Heart right ventricle (tissue), 16 donors: Measurements from ENCODE around the gene CLCN1. TPM values are rescaled to one million over a fixed set of nuclear protein-coding genes. Genes with fewer than 3 reads are reported as not detected.

Experiments
- ATAC-seq, 8 donors: fragments of 200-7000 bp; cut with Tn5 transposase; one replicate each; pipeline ENCODE4 v1.9.1; 2020; ENCODE audit warnings: mild to moderate bottlenecking in 8 of 8, moderate library complexity in 8 of 8, moderate number of reproducible peaks in 1 of 8
- DNase-seq, 2 donors: peaks; one replicate each; pipeline ENCODE4 v3.0.0-alpha.2; 2020
- H3K27ac ChIP-seq, 10 donors: fragments of 200-600 bp; sonication (generic) in 2 of 10; one replicate each; pipeline versions ENCODE4 v1.5.0 to v1.8.0; 2020 to 2022; ENCODE audit warnings: mild to moderate bottlenecking in 3 of 10
- H3K27me3 ChIP-seq, 7 donors: fragments of 200-600 bp; one replicate each; pipeline ENCODE4 v1.8.0; 2021 to 2022; ENCODE audit warnings: mild to moderate bottlenecking in 2 of 7
- H3K36me3 ChIP-seq, 9 donors: fragments of 200-600 bp; sonication (generic) in 1 of 9; one replicate each; pipeline versions ENCODE4 v1.5.0 to v1.8.0; 2020 to 2022; ENCODE audit warnings: mild to moderate bottlenecking in 2 of 9
- H3K4me1 ChIP-seq, 9 donors: fragments of 200-600 bp; sonication (generic) in 1 of 9; one replicate each; pipeline versions ENCODE4 v1.5.0 to v1.8.0; 2020 to 2022; ENCODE audit warnings: mild to moderate bottlenecking in 4 of 9
- H3K4me3 ChIP-seq, 10 donors: fragments of 200-600 bp; sonication (generic) in 2 of 10; one replicate each; pipeline versions ENCODE4 v1.5.0 to v1.8.0; 2020 to 2022; ENCODE audit warnings: mild to moderate bottlenecking in 7 of 10, moderate library complexity in 2 of 10
- H3K9me3 ChIP-seq, 11 donors: fragments of 200-600 bp in 10 of 11; sonication (generic) in 2 of 11; one replicate each; pipeline versions ENCODE4 v1.5.0 to v1.8.0; 2013 to 2022; ENCODE audit warnings: mild to moderate bottlenecking in 2 of 11, control low read depth in 1 of 11, moderate library complexity in 1 of 11
- CTCF ChIP-seq, 9 donors: fragments of 200-600 bp; sonication (generic) in 2 of 9; IDR thresholded peaks; one replicate each; pipeline versions ENCODE4 v1.5.0 to v1.8.0; 2021 to 2022; ENCODE audit warnings: antibody characterized with exemption in 9 of 9, mild to moderate bottlenecking in 5 of 9, moderate library complexity in 1 of 9
- WGBS, 2 donors: extraction: QIAGEN DNeasy Blood & Tissue Kit; methylation state at CpG; one replicate each; pipeline ENCODE4 v1.1.7; 2013; ENCODE audit warnings: inconsistent platforms in 1 of 2; 5-methylcytosine and 5-hydroxymethylcytosine counted together
- intact Hi-C, 10 donors: fragments of 100-400 bp; cut with DNase I; formaldehyde crosslinking; loops; one replicate each; pipeline versions ENCODE4 v1.11.1 to v1.14.2; 2022
- polyA plus RNA-seq, 2 donors: library from polyadenylated mRNA; stranded (reverse); fragments of 200-250 nt; gene quantifications; one replicate each; pipeline ENCODE4 v1.2.3, GENCODE V29; 2013
- total RNA-seq, 10 donors: library from RNA; stranded (reverse); fragmentation: NEBNext Ultra II Directional in 3 of 10; extraction: Animal tissue kit (Norgen Biotek cat#: 25700) in 3 of 10; gene quantifications; one replicate each; pipeline versions ENCODE4 v1.2.1 to v1.2.4, GENCODE V29; 2021 to 2023
- donor health status: Arrhythmogenic right ventricular cardiomyopathy.
- donor health status: ischemic (EF 13 %, LVEDD 7.1; RV severe dilation, severe dysfunction).
- donor health status: healthy with polysubstance abuse.
- donor health status: DM: no; HTN: yes; CAD: no.
- donor health status: DM: no; HTN: no; CAD: no.
- donor health status: ischemic (EF 25% LVEDD 6.9; RV normal size, moderate dysfunction).
- donor health status: ischemic (EF 25% LVEDD 5.7; RV mildly dilated, moderate dysfunction).
- donor health status: healthy.
- donor health status: DM: yes; HTN: yes; CAD: no.
- donor health status: Ischemic cardiomyopathy.
- donor health status: ischemic (EF 35%, LVEDD 5.7; RV mildly dilated, moderate dysfunction).
- donor health status: nonischemic (EF 11% LVEDD 7.7; RV severe dilation, severe dysfunction).
- donor health status: DM: yes; HTN: yes; CAD: no.
- donor health status: PGD.
- donor health status: ischemic (EF 29% LVEDD 5.4; RV normal size, mild dysfunction).
- donor health status: nonischemic (EF 23%, LVEDD 6.1; RV moderate dilation, normal function).

Gene CLCN1
- total and polyA plus RNA-seq, 12 donors, result 0.01 TPM; not detected in 11

GRCh38 chr7:143396625-143397556 lies 81.0 kb downstream of the CLCN1 start:
- DNase-seq, result no peak
- WGBS, 2 donors, result 91 to 93% methylated on average over 28 of the region's 28 CpGs
- TF ChIP-seq CTCF (IDR thresholded peaks at IDR 0.05), result no peak
- Histone ChIP-seq H3K9me3 (no peaks in the 10 kb centered on the region), H3K27me3 (no peaks in the 10 kb centered on the region), H3K4me3 (no peak overlapping the region), H3K4me1 (peaks cover 5 to 48% (median 36%) of the 10 kb centered on the region in 9 donors), H3K36me3 (peaks cover 0 to 13% (median 0%) of the 10 kb centered on the region in 9 donors), H3K27ac (no peak overlapping the region)
- peak in 1 of 8 donors; percentile 14 for ATAC-seq
- intact Hi-C loops, result no loop called here

- 93 to 95% methylated on average over 16 of the region's 16 CpGs for WGBS, 2 donors
- no peak for TF ChIP-seq CTCF (IDR thresholded peaks at IDR 0.05)
- DNase-seq, result no peak
- H3K4me1 ChIP-seq, result peaks cover 4 to 38% (median 27%) of the 10 kb centered on the region in 9 donors
- ATAC-seq, result no peak
- H3K9me3 ChIP-seq, result no peaks in the 10 kb centered on the region
- peaks cover 0 to 4% (median 0%) of the 10 kb centered on the region in 9 donors for H3K36me3 ChIP-seq
- no peaks in the 10 kb centered on the region for H3K27me3 ChIP-seq
- H3K27ac ChIP-seq, result no peak overlapping the region
- H3K4me3 ChIP-seq, result no peak overlapping the region
- intact Hi-C loops, result no loop called here
Measured at GRCh38 chr7:143397710-143398530, 82.0 kb downstream of the CLCN1 start.

GRCh38 chr7:143398616-143399015 lies 82.7 kb downstream of the CLCN1 start:
- no peak overlapping the region for H3K27ac ChIP-seq
- DNase-seq (no peak), ATAC-seq (no peak)
- TF ChIP-seq CTCF (IDR thresholded peaks at IDR 0.05), result no peak
- no peaks in the 10 kb centered on the region for H3K36me3 ChIP-seq
- H3K4me1 ChIP-seq, result peaks cover 0 to 31% (median 21%) of the 10 kb centered on the region in 9 donors
- H3K4me3 ChIP-seq, result no peak overlapping the region
- H3K27me3 ChIP-seq, result no peaks in the 10 kb centered on the region
- intact Hi-C loops, result no loop called here
- 96% methylated on average over 14 of the region's 14 CpGs for WGBS, 2 donors
- H3K9me3 ChIP-seq, result no peaks in the 10 kb centered on the region

- WGBS, 2 donors, result 91 to 96% methylated on average over 8 of the region's 8 CpGs
- DNase-seq (no peak), ATAC-seq (no peak)
- Histone ChIP-seq H3K36me3 (no peaks in the 10 kb centered on the region), H3K27me3 (no peaks in the 10 kb centered on the region), H3K4me3 (no peak overlapping the region), H3K27ac (no peak overlapping the region), H3K4me1 (peaks cover 0 to 26% (median 20%) of the 10 kb centered on the region in 9 donors), H3K9me3 (no peaks in the 10 kb centered on the region)
- intact Hi-C loops, result no loop called here
- no peak for TF ChIP-seq CTCF (IDR thresholded peaks at IDR 0.05)
Measured at GRCh38 chr7:143399151-143399550, 83.2 kb downstream of the CLCN1 start.
